Measurements from ENCODE around the gene NTRK3. TPM values are rescaled to one million over a fixed set of nuclear protein-coding genes. Genes with fewer than 3 reads are reported as not detected.

Gene NTRK3
- total and polyA plus RNA-seq, 2 of the 13 experiments (the other 11 are each of a cell fraction or from before 2014, with no cell fraction given) = not detected

GRCh38 chr15:87851497-87851896 is 405.0 kb downstream of the NTRK3 start:
- Histone ChIP-seq H3K27me3 (ENCODE audit: control insufficient read depth in 1 of 2, insufficient read depth in 2 of 2, low read length in 2 of 2) (no peaks in the 10 kb centered on the region), H3K9ac (ENCODE audit: insufficient read depth, low read depth, low read length) (no peak overlapping the region), H3K36me3 (replicated peaks in 1 of 2; ENCODE audit: control insufficient read depth in 1 of 2, insufficient read depth in 2 of 2, low read length in 2 of 2) (no peaks in the 10 kb centered on the region), H4K20me1 (ENCODE audit: insufficient read depth, low read length) (no peaks in the 10 kb centered on the region), H3K4me3 (replicated peaks in 1 of 3; ENCODE audit: insufficient read depth in 1 of 3, low read depth in 2 of 3, low read length in 3 of 3) (no peak overlapping the region), H3K4me1 (ENCODE audit: insufficient read depth, low read length) (no peaks in the 10 kb centered on the region), H3K4me2 (ENCODE audit: low read depth, low read length) (no peak overlapping the region), H3K79me2 (ENCODE audit: insufficient read depth, low read length) (no peaks in the 10 kb centered on the region), H3K9me3 (ENCODE audit: low read length) (peaks cover 83% of the 10 kb centered on the region), H3K27ac (ENCODE audit: extremely low read length, insufficient read depth, low read length) (no peak overlapping the region), H2AFZ (ENCODE audit: low read length) (no peak overlapping the region)
- ChIA-PET CTCF (ENCODE audit: low intra/inter-chr PET ratio, low total read pairs) (no interaction called here), POLR2A (no interaction called here)
- no TSS peak for BruUV-seq (replicated peaks)
- WGBS (ENCODE audit: low lambda C conversion rate) = 20% methylated on average over 2 of the region's 2 CpGs
- FAIRE-seq (no peak), ATAC-seq (no peak), DNase-seq (ENCODE audit: low spot score) (no peak)
- intact Hi-C loops (cut with micrococcal nuclease; ENCODE audit: unreplicated experiment) = no loop called here
- in situ Hi-C loops (cut with HindIII; ENCODE audit: extremely low pct_ligation_motif_present, low pct_unique_long_range_greater_than_20kb) = no loop called here
- TF ChIP-seq ZNF121 (CRISPR knock-in tag; IDR thresholded peaks at IDR 0.05) (no peak), SKI (IDR thresholded peaks at IDR 0.05; ENCODE audit: partially characterized antibody) (no peak), ZNF333 (CRISPR knock-in tag; IDR thresholded peaks at IDR 0.05; ENCODE audit: borderline replicate concordance) (no peak), ZNF34 (CRISPR knock-in tag; IDR thresholded peaks at IDR 0.05; ENCODE audit: borderline replicate concordance) (no peak), ZNF180 (CRISPR knock-in tag; IDR thresholded peaks at IDR 0.05; ENCODE audit: borderline replicate concordance, low read depth) (no peak), HDAC6 (IDR thresholded peaks at IDR 0.05; ENCODE audit: low read depth, low read length) (no peak), FOXM1 (CRISPR knock-in tag; IDR thresholded peaks at IDR 0.05) (no peak), ESRRA (CRISPR knock-in tag; IDR thresholded peaks at IDR 0.05; ENCODE audit: low read depth) (no peak)
- TF ChIP-seq, protein P1, sequence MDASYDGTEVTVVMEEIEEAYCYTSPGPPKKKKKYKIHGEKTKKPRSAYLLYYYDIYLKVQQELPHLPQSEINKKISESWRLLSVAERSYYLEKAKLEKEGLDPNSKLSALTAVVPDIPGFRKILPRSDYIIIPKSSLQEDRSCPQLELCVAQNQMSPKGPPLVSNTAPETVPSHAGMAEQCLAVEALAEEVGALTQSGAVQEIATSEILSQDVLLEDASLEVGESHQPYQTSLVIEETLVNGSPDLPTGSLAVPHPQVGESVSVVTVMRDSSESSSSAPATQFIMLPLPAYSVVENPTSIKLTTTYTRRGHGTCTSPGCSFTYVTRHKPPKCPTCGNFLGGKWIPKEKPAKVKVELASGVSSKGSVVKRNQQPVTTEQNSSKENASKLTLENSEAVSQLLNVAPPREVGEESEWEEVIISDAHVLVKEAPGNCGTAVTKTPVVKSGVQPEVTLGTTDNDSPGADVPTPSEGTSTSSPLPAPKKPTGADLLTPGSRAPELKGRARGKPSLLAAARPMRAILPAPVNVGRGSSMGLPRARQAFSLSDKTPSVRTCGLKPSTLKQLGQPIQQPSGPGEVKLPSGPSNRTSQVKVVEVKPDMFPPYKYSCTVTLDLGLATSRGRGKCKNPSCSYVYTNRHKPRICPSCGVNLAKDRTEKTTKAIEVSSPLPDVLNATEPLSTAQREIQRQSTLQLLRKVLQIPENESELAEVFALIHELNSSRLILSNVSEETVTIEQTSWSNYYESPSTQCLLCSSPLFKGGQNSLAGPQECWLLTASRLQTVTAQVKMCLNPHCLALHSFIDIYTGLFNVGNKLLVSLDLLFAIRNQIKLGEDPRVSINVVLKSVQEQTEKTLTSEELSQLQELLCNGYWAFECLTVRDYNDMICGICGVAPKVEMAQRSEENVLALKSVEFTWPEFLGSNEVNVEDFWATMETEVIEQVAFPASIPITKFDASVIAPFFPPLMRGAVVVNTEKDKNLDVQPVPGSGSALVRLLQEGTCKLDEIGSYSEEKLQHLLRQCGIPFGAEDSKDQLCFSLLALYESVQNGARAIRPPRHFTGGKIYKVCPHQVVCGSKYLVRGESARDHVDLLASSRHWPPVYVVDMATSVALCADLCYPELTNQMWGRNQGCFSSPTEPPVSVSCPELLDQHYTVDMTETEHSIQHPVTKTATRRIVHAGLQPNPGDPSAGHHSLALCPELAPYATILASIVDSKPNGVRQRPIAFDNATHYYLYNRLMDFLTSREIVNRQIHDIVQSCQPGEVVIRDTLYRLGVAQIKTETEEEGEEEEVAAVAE (CRISPR knock-in tag; IDR thresholded peaks at IDR 0.05; ENCODE audit: borderline replicate concordance) = no peak
- TF ChIP-seq, protein P2, sequence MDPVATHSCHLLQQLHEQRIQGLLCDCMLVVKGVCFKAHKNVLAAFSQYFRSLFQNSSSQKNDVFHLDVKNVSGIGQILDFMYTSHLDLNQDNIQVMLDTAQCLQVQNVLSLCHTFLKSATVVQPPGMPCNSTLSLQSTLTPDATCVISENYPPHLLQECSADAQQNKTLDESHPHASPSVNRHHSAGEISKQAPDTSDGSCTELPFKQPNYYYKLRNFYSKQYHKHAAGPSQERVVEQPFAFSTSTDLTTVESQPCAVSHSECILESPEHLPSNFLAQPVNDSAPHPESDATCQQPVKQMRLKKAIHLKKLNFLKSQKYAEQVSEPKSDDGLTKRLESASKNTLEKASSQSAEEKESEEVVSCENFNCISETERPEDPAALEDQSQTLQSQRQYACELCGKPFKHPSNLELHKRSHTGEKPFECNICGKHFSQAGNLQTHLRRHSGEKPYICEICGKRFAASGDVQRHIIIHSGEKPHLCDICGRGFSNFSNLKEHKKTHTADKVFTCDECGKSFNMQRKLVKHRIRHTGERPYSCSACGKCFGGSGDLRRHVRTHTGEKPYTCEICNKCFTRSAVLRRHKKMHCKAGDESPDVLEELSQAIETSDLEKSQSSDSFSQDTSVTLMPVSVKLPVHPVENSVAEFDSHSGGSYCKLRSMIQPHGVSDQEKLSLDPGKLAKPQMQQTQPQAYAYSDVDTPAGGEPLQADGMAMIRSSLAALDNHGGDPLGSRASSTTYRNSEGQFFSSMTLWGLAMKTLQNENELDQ (CRISPR knock-in tag; IDR thresholded peaks at IDR 0.05; ENCODE audit: borderline replicate concordance) = no peak
- TF ChIP-seq, protein P3, sequence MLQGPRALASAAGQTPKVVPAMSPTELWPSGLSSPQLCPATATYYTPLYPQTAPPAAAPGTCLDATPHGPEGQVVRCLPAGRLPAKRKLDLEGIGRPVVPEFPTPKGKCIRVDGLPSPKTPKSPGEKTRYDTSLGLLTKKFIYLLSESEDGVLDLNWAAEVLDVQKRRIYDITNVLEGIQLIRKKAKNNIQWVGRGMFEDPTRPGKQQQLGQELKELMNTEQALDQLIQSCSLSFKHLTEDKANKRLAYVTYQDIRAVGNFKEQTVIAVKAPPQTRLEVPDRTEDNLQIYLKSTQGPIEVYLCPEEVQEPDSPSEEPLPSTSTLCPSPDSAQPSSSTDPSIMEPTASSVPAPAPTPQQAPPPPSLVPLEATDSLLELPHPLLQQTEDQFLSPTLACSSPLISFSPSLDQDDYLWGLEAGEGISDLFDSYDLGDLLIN (CRISPR knock-in tag; IDR thresholded peaks at IDR 0.05; ENCODE audit: borderline replicate concordance) = no peak
- TF ChIP-seq, protein P4, sequence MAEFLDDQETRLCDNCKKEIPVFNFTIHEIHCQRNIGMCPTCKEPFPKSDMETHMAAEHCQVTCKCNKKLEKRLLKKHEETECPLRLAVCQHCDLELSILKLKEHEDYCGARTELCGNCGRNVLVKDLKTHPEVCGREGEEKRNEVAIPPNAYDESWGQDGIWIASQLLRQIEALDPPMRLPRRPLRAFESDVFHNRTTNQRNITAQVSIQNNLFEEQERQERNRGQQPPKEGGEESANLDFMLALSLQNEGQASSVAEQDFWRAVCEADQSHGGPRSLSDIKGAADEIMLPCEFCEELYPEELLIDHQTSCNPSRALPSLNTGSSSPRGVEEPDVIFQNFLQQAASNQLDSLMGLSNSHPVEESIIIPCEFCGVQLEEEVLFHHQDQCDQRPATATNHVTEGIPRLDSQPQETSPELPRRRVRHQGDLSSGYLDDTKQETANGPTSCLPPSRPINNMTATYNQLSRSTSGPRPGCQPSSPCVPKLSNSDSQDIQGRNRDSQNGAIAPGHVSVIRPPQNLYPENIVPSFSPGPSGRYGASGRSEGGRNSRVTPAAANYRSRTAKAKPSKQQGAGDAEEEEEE (CRISPR knock-in tag; IDR thresholded peaks at IDR 0.05; ENCODE audit: borderline replicate concordance) = no peak
- TF ChIP-seq, protein P5, sequence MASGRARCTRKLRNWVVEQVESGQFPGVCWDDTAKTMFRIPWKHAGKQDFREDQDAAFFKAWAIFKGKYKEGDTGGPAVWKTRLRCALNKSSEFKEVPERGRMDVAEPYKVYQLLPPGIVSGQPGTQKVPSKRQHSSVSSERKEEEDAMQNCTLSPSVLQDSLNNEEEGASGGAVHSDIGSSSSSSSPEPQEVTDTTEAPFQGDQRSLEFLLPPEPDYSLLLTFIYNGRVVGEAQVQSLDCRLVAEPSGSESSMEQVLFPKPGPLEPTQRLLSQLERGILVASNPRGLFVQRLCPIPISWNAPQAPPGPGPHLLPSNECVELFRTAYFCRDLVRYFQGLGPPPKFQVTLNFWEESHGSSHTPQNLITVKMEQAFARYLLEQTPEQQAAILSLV (CRISPR knock-in tag; IDR thresholded peaks at IDR 0.05; ENCODE audit: borderline replicate concordance) = no peak
